ENCODE data around the gene PRPF19. TPM values are rescaled to one million over a fixed set of nuclear protein-coding genes. Genes with fewer than 3 reads are reported as not detected.

The PRPF19 gene
- total RNA-seq, 1 experiment from 2014 or later = 115 TPM

DNA sequence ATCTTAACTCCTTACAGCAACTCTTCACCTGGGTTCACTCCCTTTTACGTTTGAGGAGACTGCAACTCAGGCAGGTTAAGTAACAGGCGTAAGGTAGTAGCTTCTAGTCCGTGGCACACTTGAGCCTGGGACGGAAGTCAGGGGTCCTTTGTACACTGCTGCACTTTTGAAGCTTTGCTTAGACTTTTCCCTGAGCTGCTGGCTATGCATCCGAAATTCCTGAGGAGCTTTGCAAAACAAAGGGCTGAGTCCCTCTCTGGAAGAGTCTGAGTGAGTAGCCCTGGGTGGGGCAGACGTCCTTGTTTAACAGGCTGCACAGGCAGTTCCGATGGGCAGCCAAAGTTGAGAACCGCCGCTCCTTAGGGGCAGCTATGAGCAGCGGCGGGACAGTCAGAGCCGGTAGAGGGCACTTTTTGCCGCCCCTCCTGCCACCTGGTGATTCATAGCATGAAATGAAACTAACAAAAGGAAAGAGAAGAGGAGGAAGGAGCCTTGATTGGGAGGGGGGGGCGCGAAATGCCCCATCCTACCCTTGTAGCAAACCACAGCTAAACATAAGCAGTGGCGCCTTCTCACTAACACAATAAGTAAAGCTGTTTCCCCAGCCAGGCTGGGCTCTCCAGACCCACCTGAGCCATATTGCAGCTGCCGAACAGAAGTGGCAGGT lies 9.0 kb upstream of the PRPF19 start:
- POLR2A ChIA-PET = interaction anchor here (0.6 to 4.7 kb wide), 11 partner anchors 8 to 1480 kb away, joined by 3 to 69 read pairs (median 6); partner anchors contain the start of genes CCDC86, CYB561A3, PRPF19 and TMEM132A
- TF ChIP-seq CTCF (IDR thresholded peaks at IDR 0.05; ENCODE audit: unreplicated experiment) = peak; percentile 5
- intact Hi-C loops (cut with micrococcal nuclease) = loop anchor here (1.0 to 10.0 kb wide), 4 partner anchors 9 to 272 kb away; partner anchors contain the start of genes TMEM132A and VPS37C
- peaks cover 10% of the 10 kb centered on the region for H3K36me3 Mint-ChIP-seq (ENCODE audit: insufficient read depth, unreplicated experiment)
- CTCF ChIA-PET = interaction anchor here (0.6 to 2.4 kb wide), 17 partner anchors 8 to 1340 kb away, joined by 3 to 13 read pairs (median 4); partner anchors contain the start of genes SLC15A3 and TMEM132A
- peaks cover 23% of the 10 kb centered on the region for H3K4me1 Mint-ChIP-seq (ENCODE audit: insufficient read depth, unreplicated experiment)
- H3K27ac Mint-ChIP-seq (ENCODE audit: low read depth, unreplicated experiment) = peak overlapping the region; percentile 95
- no peaks in the 10 kb centered on the region for H3K27me3 Mint-ChIP-seq (ENCODE audit: insufficient read depth, unreplicated experiment)
- peak overlapping the region; percentile 97 for H3K4me3 Mint-ChIP-seq (ENCODE audit: unreplicated experiment)
- H3K9me3 Mint-ChIP-seq (ENCODE audit: unreplicated experiment) = no peaks in the 10 kb centered on the region
- no TSS peak for BruUV-seq (replicated peaks)
- peak; percentile 75 for DNase-seq (ENCODE audit: unreplicated experiment)

GRCh38 chr11:60914633-60915247 lies 8.4 kb upstream of the PRPF19 start:
- DNase-seq (ENCODE audit: unreplicated experiment) = peak; percentile 30
- no TSS peak for BruUV-seq (replicated peaks)
- peak overlapping the region; percentile 95 for H3K27ac Mint-ChIP-seq (ENCODE audit: low read depth, unreplicated experiment)
- no peaks in the 10 kb centered on the region for H3K9me3 Mint-ChIP-seq (ENCODE audit: unreplicated experiment)
- H3K4me3 Mint-ChIP-seq (ENCODE audit: unreplicated experiment) = peak overlapping the region; percentile 97
- ChIA-PET CTCF (interaction anchor here (0.6 to 2.4 kb wide), 9 partner anchors 8 to 246 kb away, joined by 3 to 13 read pairs (median 5); partner anchors contain the start of gene TMEM132A), POLR2A (interaction anchor here (0.6 to 4.7 kb wide), 10 partner anchors 9 to 1479 kb away, joined by 3 to 69 read pairs (median 8); partner anchors contain the start of genes CCDC86, CYB561A3, PRPF19 and TMEM132A)
- no peak for TF ChIP-seq CTCF (IDR thresholded peaks at IDR 0.05; ENCODE audit: unreplicated experiment)
- H3K27me3 Mint-ChIP-seq (ENCODE audit: insufficient read depth, unreplicated experiment) = no peaks in the 10 kb centered on the region
- intact Hi-C loops (cut with micrococcal nuclease) = loop anchor here (1.0 to 10.0 kb wide), 4 partner anchors 10 to 273 kb away; partner anchors contain the start of genes TMEM132A and VPS37C
- H3K4me1 Mint-ChIP-seq (ENCODE audit: insufficient read depth, unreplicated experiment) = peaks cover 23% of the 10 kb centered on the region
- H3K36me3 Mint-ChIP-seq (ENCODE audit: insufficient read depth, unreplicated experiment) = peaks cover 4% of the 10 kb centered on the region

GRCh38 chr11:60913793-60914632 lies 7.6 kb upstream of the PRPF19 start, which contains the start of gene TMEM109:
Gene TMEM109 (plus strand): TSS chr11:60914158. CDS start chr11:60919694, 5,536 bp downstream.
- Mint-ChIP-seq H3K27me3 (ENCODE audit: insufficient read depth, unreplicated experiment) (peaks cover 6% of the 10 kb centered on the region), H3K4me1 (ENCODE audit: insufficient read depth, unreplicated experiment) (peaks cover 23% of the 10 kb centered on the region), H3K4me3 (ENCODE audit: unreplicated experiment) (peak within 1 kb of the TSS; percentile 97), H3K27ac (ENCODE audit: low read depth, unreplicated experiment) (peak within 1 kb of the TSS; percentile 95), H3K36me3 (ENCODE audit: insufficient read depth, unreplicated experiment) (no peaks in the 10 kb centered on the region), H3K9me3 (ENCODE audit: unreplicated experiment) (no peaks in the 10 kb centered on the region)
- POLR2A ChIA-PET = interaction anchor here (0.6 to 4.7 kb wide), 17 partner anchors 8 to 1365 kb away, joined by 3 to 69 read pairs (median 4); partner anchors contain the start of genes CCDC86, PRPF19, TMEM132A and VPS37C
- intact Hi-C loops (cut with micrococcal nuclease) = loop anchor here (10.0 kb wide), 1 partner anchor 251 kb away; the partner anchor contains the start of gene VPS37C
- no peak for TF ChIP-seq CTCF (IDR thresholded peaks at IDR 0.05; ENCODE audit: unreplicated experiment)
- CTCF ChIA-PET = interaction anchor here (0.6 to 2.4 kb wide), 12 partner anchors 9 to 649 kb away, joined by 3 to 15 read pairs (median 4); no protein-coding TSS in a partner anchor
- peak; percentile 90 for DNase-seq (ENCODE audit: unreplicated experiment)
- no TSS peak for BruUV-seq (replicated peaks)
